Measurements from ENCODE around the gene SPNS3. TPM values are rescaled to one million over a fixed set of nuclear protein-coding genes. Genes with fewer than 3 reads are reported as not detected.

Gene SPNS3
- total RNA-seq, 2 donors from 2014 or later, result 0.90 to 1.0 TPM

DNA sequence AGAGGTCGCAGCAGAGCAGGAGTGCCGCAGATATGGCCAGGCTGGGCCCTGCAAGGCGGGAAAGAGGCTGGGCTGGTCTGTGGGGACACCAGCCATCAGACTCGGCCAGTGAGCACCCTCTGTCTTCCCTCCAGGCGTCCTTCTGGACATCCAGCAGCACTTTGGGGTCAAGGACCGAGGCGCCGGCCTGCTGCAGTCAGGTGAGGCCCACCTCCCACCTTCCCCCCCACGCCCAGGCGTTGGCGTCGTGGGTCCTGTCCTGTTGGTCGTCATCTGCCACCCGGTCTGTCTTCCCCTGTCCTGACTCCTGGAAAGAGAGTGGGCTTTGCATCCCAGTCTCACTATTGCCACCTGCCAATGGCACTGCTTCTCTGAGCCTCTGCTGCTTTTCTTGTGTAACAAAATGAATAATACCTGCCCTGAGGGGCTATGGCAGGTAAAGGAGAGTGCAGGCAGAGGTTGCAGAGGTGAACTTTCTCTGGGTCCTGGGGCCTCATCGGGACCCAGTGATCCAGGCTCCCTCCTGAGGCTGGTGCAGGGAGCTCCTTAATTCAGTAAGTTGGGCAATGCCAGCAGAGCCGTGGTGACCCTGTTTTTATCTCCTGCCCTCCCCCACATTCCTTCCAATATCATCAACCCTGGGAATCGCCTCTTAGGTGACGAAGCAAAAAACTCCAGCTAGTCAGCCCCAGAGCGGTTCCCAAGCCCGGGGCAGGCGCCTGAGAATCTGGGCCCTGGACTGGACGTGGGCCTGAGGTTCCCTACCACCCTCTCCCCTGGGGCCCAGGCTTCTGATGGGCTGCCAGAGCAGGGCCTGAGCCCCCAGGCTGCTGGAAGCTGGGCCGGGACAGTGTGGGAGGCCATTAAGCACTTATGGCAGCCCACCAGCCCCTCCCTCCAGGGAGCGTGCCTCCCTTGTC lies 79.6 kb downstream of the SPNS3 start:
- H3K4me3 ChIP-seq, result no peak overlapping the region
- no peak overlapping the region for H3K9ac ChIP-seq (ENCODE audit: low read depth in 2 of 2, low read length in 2 of 2)
- intact Hi-C loops (cut with DNase I), result no loop called here
- H3K27ac ChIP-seq, result no peak overlapping the region
- H3K27me3 ChIP-seq, result no peaks in the 10 kb centered on the region
- TF ChIP-seq, protein P1, sequence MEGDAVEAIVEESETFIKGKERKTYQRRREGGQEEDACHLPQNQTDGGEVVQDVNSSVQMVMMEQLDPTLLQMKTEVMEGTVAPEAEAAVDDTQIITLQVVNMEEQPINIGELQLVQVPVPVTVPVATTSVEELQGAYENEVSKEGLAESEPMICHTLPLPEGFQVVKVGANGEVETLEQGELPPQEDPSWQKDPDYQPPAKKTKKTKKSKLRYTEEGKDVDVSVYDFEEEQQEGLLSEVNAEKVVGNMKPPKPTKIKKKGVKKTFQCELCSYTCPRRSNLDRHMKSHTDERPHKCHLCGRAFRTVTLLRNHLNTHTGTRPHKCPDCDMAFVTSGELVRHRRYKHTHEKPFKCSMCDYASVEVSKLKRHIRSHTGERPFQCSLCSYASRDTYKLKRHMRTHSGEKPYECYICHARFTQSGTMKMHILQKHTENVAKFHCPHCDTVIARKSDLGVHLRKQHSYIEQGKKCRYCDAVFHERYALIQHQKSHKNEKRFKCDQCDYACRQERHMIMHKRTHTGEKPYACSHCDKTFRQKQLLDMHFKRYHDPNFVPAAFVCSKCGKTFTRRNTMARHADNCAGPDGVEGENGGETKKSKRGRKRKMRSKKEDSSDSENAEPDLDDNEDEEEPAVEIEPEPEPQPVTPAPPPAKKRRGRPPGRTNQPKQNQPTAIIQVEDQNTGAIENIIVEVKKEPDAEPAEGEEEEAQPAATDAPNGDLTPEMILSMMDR (IDR thresholded peaks at IDR 0.05), result no peak
- H3K9me3 ChIP-seq, result no peaks in the 10 kb centered on the region
- H3K36me3 ChIP-seq, result no peaks in the 10 kb centered on the region
- no peaks in the 10 kb centered on the region for H3K4me1 ChIP-seq
- no peak for DNase-seq

DNA sequence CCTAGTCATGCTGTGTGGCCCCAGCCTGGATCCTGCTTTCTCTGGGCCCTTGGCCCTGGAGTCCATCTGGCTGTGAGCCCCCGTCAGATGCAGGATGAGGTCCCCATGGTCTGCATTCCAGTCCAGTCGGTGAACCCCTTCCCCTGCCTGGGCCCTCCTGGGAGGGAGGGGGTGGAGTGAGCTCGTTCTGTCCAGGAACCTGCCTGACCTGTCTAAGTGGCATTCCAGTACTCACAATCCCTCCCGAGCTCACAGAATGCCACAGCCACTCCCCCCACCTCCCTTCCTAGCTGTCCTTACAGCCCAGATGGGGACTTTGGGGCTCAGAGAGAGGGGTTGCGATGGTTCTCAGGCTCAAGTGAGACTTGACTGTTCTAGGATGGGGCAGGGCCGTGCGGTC lies 80.5 kb downstream of the SPNS3 start:
- intact Hi-C loops (cut with DNase I), result no loop called here
- Histone ChIP-seq H3K27ac (no peak overlapping the region), H3K4me1 (no peaks in the 10 kb centered on the region), H3K9ac (ENCODE audit: low read depth in 2 of 2, low read length in 2 of 2) (no peak overlapping the region), H3K36me3 (no peaks in the 10 kb centered on the region), H3K27me3 (no peaks in the 10 kb centered on the region), H3K4me3 (no peak overlapping the region), H3K9me3 (no peaks in the 10 kb centered on the region)
- no peak for DNase-seq
- TF ChIP-seq, protein P1 (IDR thresholded peaks at IDR 0.05), result no peak

DNA sequence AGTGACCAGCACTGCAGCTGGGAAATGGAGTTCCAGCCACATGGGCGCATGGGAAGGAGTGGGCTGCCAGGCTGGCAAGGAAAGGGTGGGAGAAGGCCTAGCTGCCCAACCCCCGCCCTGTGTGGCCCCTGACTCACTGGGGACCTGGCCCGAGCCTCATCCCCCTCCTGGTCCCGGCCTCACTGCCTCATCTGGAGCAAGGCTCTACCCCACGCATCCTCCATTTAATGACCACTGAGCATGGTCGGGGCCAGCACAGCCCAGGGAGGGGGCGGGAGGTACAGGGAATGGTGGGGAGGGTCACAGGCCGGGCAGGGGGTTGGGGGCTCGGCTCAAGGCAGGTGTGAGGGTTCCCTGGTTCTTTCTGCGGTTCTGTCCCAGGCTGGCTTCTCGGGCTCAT lies 81.0 kb downstream of the SPNS3 start:
- Histone ChIP-seq H3K27ac (no peak overlapping the region), H3K4me1 (no peaks in the 10 kb centered on the region)
- DNase-seq, result no peak

DNA sequence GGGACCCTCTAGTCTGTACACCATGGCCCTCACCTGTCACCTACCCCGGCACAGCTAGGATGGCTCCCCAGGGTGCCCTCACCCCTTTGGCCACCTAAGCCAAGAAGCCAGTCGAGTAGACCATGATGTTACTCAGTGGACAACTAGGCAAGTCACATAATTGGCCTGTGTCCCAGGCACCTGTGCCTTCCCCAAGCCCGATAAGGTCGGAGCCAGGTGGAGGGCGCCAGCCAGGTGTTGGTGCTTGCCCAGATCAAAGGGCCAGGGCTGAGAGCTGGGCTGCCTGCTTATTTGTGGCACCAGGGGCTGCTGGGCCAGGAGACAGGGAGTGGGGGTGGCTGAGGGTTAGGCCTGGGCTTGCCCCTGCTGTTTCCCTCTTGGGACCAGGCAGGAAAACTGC lies 81.8 kb downstream of the SPNS3 start:
- H3K9me3 ChIP-seq, result no peaks in the 10 kb centered on the region
- TF ChIP-seq, protein P1 (IDR thresholded peaks at IDR 0.05), result no peak
- intact Hi-C loops (cut with DNase I), result no loop called here
- H3K4me3 ChIP-seq, result no peak overlapping the region
- no peak for DNase-seq
- H3K9ac ChIP-seq (ENCODE audit: low read depth in 2 of 2, low read length in 2 of 2), result no peak overlapping the region
- H3K27me3 ChIP-seq, result no peaks in the 10 kb centered on the region
- H3K27ac ChIP-seq, result no peak overlapping the region
- no peaks in the 10 kb centered on the region for H3K4me1 ChIP-seq
- H3K36me3 ChIP-seq, result no peaks in the 10 kb centered on the region

More for the DNA sequence above, 81.0 kb downstream of the SPNS3 start:
- Histone ChIP-seq H3K9ac (ENCODE audit: low read depth in 2 of 2, low read length in 2 of 2) (no peak overlapping the region), H3K36me3 (no peaks in the 10 kb centered on the region), H3K27me3 (no peaks in the 10 kb centered on the region), H3K4me3 (no peak overlapping the region), H3K9me3 (no peaks in the 10 kb centered on the region)
- TF ChIP-seq, protein P1 (IDR thresholded peaks at IDR 0.05), result no peak
- intact Hi-C loops (cut with DNase I), result no loop called here

DNA sequence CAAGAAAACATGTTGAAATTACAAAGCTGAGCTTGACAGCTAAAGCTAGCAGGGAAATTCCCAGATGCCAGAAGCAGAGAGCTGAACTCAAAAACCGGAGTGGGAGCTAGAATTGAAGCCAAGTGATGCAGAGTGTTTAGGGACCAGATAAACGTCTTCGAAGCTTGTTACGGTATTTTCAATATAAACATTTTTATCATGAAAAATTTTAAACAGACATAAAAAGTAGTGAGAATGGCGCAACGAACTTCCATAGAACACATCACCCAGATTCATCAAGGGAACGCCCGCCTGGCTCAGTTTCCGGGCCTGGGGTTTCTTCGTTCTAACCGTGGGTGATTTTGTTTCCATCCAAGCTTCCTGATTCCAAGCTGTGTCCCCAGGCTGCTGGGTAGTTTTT lies 83.0 kb downstream of the SPNS3 start:
- Histone ChIP-seq H3K9me3 (no peaks in the 10 kb centered on the region), H3K4me3 (no peak overlapping the region), H3K27ac (no peak overlapping the region), H3K9ac (ENCODE audit: low read depth in 2 of 2, low read length in 2 of 2) (no peak overlapping the region), H3K4me1 (no peaks in the 10 kb centered on the region), H3K36me3 (no peaks in the 10 kb centered on the region), H3K27me3 (no peaks in the 10 kb centered on the region)
- DNase-seq, result no peak
- intact Hi-C loops (cut with DNase I), result no loop called here
- TF ChIP-seq, protein P1 (IDR thresholded peaks at IDR 0.05), result no peak
